Karpas-422 (cell line): ENCODE measurements around the gene NEUROG3. TPM values are rescaled to one million over a fixed set of nuclear protein-coding genes. Genes with fewer than 3 reads are reported as not detected.
A peak's percentile ranks its signal among the peaks of the same experiment; 100 is the strongest.

Experiments
- DNase-seq: peaks from one replicate; pipeline ENCODE4 v3.0.0-alpha.2; 2015
- H2AFZ ChIP-seq: fragments of 200-600 bp; sonication (generic); 2 replicates; pipeline ENCODE4 v1.6.1; 2014; ENCODE audit warnings: antibody characterized with exemption, low read length, mixed read lengths
- H3K27ac ChIP-seq: fragments of 200-600 bp; sonication (generic); 2 replicates; pipeline ENCODE4 v1.5.1; 2014; ENCODE audit warnings: mild to moderate bottlenecking, low read length, moderate library complexity
- H3K27me3 ChIP-seq: fragments of 200-600 bp; sonication (generic); 2 replicates; pipeline ENCODE4 v1.6.1; 2014; ENCODE audit warnings: low read length, mixed read lengths
- H3K36me3 ChIP-seq: fragments of 200-600 bp; sonication (generic); 2 replicates; pipeline ENCODE4 v1.6.1; 2014; ENCODE audit warnings: low read length, mixed read lengths; ENCODE audit not compliant: insufficient read depth
- H3K4me1 ChIP-seq: fragments of 200-600 bp; sonication (generic); 2 replicates; pipeline ENCODE4 v1.6.1; 2014; ENCODE audit warnings: mild to moderate bottlenecking, low read length, mixed read lengths
- H3K4me2 ChIP-seq: fragments of 200-600 bp; sonication (generic); 2 replicates; pipeline ENCODE4 v1.6.1; 2014; ENCODE audit warnings: low read length, low read depth, mild to moderate bottlenecking; ENCODE audit not compliant: poor library complexity, severe bottlenecking
- H3K4me3 ChIP-seq: fragments of 200-600 bp; sonication (generic); 2 replicates; pipeline ENCODE4 v1.5.1; 2014; ENCODE audit warnings: mild to moderate bottlenecking, antibody characterized with exemption, low read length, mixed read lengths
- H3K79me2 ChIP-seq: fragments of 200-600 bp; sonication (generic); 2 replicates; pipeline ENCODE4 v1.6.1; 2014; ENCODE audit warnings: mild to moderate bottlenecking, low read length, mixed read lengths
- H3K9ac ChIP-seq: fragments of 200-600 bp; sonication (generic); 2 replicates; pipeline ENCODE4 v1.6.0; 2014; ENCODE audit warnings: low read length
- H3K9me2 ChIP-seq: fragments of 200-600 bp; sonication (generic), shearing (Covaris generic); replicated peaks from 2 replicates; pipeline ENCODE4 v1.6.0; 2014; ENCODE audit warnings: mild to moderate bottlenecking, low read length, moderate library complexity; ENCODE audit not compliant: insufficient read depth
- H3K9me3 ChIP-seq: fragments of 300-700, 200-600 bp; sonication (generic); 2 replicates; pipeline ENCODE4 v1.6.1; 2014; ENCODE audit warnings: low read length, mixed read lengths
- H4K20me1 ChIP-seq: fragments of 200-600 bp; sonication (generic); 2 replicates; pipeline ENCODE4 v1.6.1; 2014; ENCODE audit warnings: mild to moderate bottlenecking, antibody characterized with exemption, low read length, low read depth; ENCODE audit not compliant: insufficient read depth
- total RNA-seq: library from RNA; depleted of rRNA; stranded (reverse); fragments of >200 nt; shearing (Covaris generic); gene quantifications from 2 replicates; pipeline ENCODE4 v1.2.3, GENCODE V29; 2014; ENCODE audit warnings: low replicate concordance

The NEUROG3 gene
- total RNA-seq, 1 experiment from 2014 or later = not detected

DNA sequence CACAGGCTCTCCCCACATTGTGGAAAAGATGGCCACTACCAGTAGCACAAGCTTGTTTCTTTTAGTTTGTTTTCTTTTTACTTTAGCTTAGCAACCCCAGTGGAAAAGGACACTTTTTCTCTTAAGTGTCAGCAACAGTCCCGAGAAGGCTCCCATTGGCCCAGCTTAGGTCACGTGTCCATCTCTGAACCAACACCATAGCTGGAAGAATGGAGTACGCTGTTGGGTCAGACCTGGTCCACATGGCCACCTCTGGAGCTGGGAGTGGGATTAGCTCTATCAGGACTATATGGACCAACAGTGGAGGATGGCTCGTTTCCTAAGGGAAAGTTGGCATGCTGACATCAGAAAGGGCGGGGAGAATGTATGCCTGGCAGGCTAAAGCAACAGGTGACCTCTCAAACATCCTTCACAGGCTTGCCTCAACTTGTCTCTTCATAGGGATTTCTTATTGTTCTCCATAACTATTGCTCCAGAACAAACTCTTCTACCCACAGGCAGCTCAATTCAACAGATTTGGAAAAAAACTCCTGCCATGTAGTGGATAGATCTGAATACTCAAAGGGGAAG is 27.6 kb upstream of the NEUROG3 start:
- Histone ChIP-seq H3K4me1 (no peaks in the 10 kb centered on the region), H3K4me3 (no peak overlapping the region), H3K79me2 (no peaks in the 10 kb centered on the region), H3K27me3 (no peaks in the 10 kb centered on the region), H3K9ac (no peak overlapping the region), H3K9me2 (no peaks in the 10 kb centered on the region), H3K27ac (no peak overlapping the region), H2AFZ (no peak overlapping the region), H3K4me2 (no peak overlapping the region), H3K36me3 (no peaks in the 10 kb centered on the region), H4K20me1 (no peaks in the 10 kb centered on the region), H3K9me3 (no peaks in the 10 kb centered on the region)
- no peak for DNase-seq

DNA sequence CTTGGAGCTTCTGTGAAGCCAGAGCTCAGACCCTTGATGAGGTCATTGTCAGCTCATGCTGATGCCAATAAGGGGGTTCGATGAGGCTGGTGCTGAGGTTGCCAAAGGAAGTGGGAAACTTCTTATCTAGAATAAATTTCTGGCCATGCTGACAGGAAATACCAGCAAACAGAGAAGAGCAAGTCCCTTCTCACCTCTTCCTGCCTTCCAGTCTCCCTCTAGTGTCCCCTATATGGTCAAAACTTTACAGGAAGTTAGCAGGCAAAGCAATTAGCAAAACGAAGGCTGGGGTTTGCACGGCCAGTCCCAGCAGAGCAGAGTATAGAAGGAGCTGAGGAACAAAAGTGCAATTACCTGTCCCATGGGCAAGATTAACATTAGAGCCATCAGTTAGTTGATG is 15.1 kb upstream of the NEUROG3 start:
- Histone ChIP-seq H3K27me3 (0 out of 2 replicates have a peak, but pooled peaks cover 2% of the 10 kb centered on the region), H3K4me2 (no peak overlapping the region), H3K4me1 (no peaks in the 10 kb centered on the region), H3K79me2 (no peaks in the 10 kb centered on the region), H2AFZ (no peak overlapping the region), H3K9ac (no peak overlapping the region), H3K27ac (no peak overlapping the region), H3K4me3 (no peak overlapping the region), H3K9me3 (no peaks in the 10 kb centered on the region), H3K9me2 (no peaks in the 10 kb centered on the region), H3K36me3 (no peaks in the 10 kb centered on the region), H4K20me1 (no peaks in the 10 kb centered on the region)
- peak; percentile 41 for DNase-seq

- Histone ChIP-seq H4K20me1 (no peaks in the 10 kb centered on the region), H3K4me3 (no peak overlapping the region), H3K9me3 (no peaks in the 10 kb centered on the region), H3K9ac (no peak overlapping the region), H3K4me1 (no peaks in the 10 kb centered on the region), H3K27me3 (0 out of 2 replicates have a peak, but pooled peaks cover 2% of the 10 kb centered on the region), H3K79me2 (no peaks in the 10 kb centered on the region), H3K9me2 (no peaks in the 10 kb centered on the region), H3K4me2 (no peak overlapping the region), H3K27ac (no peak overlapping the region), H3K36me3 (no peaks in the 10 kb centered on the region), H2AFZ (no peak overlapping the region)
- DNase-seq = no peak
Observed at GRCh38 chr10:69584624-69585023, 11.4 kb upstream of the NEUROG3 start.

DNA sequence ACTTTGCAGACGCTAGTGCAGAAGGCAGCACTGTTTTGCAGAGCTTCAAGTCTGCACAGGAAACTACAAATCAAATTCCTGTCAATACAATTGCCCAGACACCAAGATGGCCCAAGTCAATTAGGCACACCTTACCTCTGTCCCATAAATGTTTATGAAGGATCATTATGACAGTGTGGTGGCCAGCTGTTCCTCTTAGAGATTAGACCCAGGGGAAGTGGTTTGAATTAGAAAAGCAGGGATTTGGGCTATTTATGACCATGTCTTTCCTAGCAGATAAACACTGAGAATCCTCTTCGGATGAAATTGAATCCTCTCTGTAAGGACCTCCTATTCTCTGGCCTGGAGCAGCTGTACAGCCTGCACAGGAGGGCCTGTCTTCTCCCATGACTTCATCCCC is 9.9 kb upstream of the NEUROG3 start:
- Histone ChIP-seq H3K9me3 (no peaks in the 10 kb centered on the region), H2AFZ (no peak overlapping the region), H3K36me3 (no peaks in the 10 kb centered on the region), H3K4me2 (no peak overlapping the region), H3K79me2 (no peaks in the 10 kb centered on the region), H3K9ac (no peak overlapping the region), H4K20me1 (no peaks in the 10 kb centered on the region), H3K4me3 (no peak overlapping the region), H3K27me3 (0 out of 2 replicates have a peak, but pooled peaks cover 2% of the 10 kb centered on the region), H3K9me2 (no peaks in the 10 kb centered on the region), H3K27ac (no peak overlapping the region), H3K4me1 (no peaks in the 10 kb centered on the region)
- no peak for DNase-seq

- Histone ChIP-seq H3K9ac (no peak overlapping the region), H3K4me3 (no peak overlapping the region), H3K4me1 (no peaks in the 10 kb centered on the region), H3K4me2 (no peak overlapping the region), H3K36me3 (no peaks in the 10 kb centered on the region), H3K9me2 (no peaks in the 10 kb centered on the region), H2AFZ (no peak overlapping the region), H3K9me3 (no peaks in the 10 kb centered on the region), H3K27ac (no peak overlapping the region), H4K20me1 (no peaks in the 10 kb centered on the region), H3K27me3 (no peaks in the 10 kb centered on the region), H3K79me2 (no peaks in the 10 kb centered on the region)
- no peak for DNase-seq
Observed at GRCh38 chr10:69580435-69580834, 7.2 kb upstream of the NEUROG3 start.

GRCh38 chr10:69579464-69580060 is 6.3 kb upstream of the NEUROG3 start:
- no peaks in the 10 kb centered on the region for H4K20me1 ChIP-seq
- no peaks in the 10 kb centered on the region for H3K79me2 ChIP-seq
- no peak overlapping the region for H2AFZ ChIP-seq
- no peaks in the 10 kb centered on the region for H3K9me2 ChIP-seq
- no peak for DNase-seq
- H3K4me2 ChIP-seq = no peak overlapping the region
- no peak overlapping the region for H3K27ac ChIP-seq
- no peak overlapping the region for H3K4me3 ChIP-seq
- no peaks in the 10 kb centered on the region for H3K9me3 ChIP-seq
- no peaks in the 10 kb centered on the region for H3K4me1 ChIP-seq
- no peaks in the 10 kb centered on the region for H3K36me3 ChIP-seq
- H3K27me3 ChIP-seq = no peaks in the 10 kb centered on the region
- H3K9ac ChIP-seq = no peak overlapping the region

GRCh38 chr10:69578508-69578991 is 5.3 kb upstream of the NEUROG3 start:
- no peak overlapping the region for H2AFZ ChIP-seq
- no peak for DNase-seq
- H3K9me2 ChIP-seq = no peaks in the 10 kb centered on the region
- H3K4me3 ChIP-seq = no peak overlapping the region
- H3K9ac ChIP-seq = no peak overlapping the region
- no peaks in the 10 kb centered on the region for H3K27me3 ChIP-seq
- no peaks in the 10 kb centered on the region for H3K79me2 ChIP-seq
- no peaks in the 10 kb centered on the region for H3K4me1 ChIP-seq
- no peaks in the 10 kb centered on the region for H3K9me3 ChIP-seq
- H4K20me1 ChIP-seq = no peaks in the 10 kb centered on the region
- H3K27ac ChIP-seq = no peak overlapping the region
- H3K36me3 ChIP-seq = no peaks in the 10 kb centered on the region
- H3K4me2 ChIP-seq = no peak overlapping the region

DNA sequence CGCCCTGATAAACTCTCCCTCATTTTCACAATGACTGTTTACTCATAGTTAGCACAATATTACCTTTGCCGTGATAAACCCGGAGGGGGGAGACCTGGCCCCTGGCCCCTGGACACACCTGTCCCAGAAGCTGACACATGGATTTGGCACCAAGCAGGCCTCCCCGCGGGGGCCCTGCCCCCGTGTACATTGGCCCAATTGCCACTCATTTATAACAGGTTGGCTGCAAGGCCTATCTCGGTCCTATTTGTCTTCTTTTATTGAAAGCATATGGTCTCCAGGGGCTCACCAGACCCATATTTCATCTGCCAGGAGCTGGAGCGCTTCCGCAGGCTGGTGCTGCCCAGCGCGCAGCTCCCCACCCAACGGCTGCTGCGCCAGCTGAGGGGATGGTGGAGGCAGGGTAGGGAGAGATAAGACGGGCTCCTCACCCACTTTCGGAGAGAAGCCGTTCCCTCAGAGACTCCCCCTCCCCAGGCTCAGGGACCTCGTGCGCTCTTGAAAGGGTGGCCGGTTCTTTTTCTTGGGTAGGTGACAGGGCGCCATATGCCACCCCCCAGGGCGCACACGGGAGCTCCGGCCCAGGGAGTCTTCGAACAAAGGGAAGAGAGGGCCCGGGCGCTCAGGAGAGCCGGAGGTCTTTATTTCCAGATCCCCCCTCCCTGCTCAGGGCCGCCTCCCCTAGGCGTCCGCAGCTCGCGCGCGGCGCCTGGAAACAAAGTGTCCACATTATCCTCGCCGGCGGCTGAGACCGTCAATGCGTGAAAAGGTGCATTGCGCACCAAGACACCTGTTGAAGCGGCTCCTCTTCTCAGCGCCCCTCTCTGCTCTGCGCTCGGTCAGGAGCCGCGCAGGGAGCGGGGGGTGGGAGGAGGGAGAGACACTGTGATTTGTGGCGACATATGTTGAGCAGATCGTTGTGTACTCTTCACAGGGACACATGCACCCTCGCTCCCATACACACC is 4.3 kb upstream of the NEUROG3 start:
- no peak overlapping the region for H3K4me3 ChIP-seq
- H3K4me2 ChIP-seq = no peak overlapping the region
- no peaks in the 10 kb centered on the region for H3K36me3 ChIP-seq
- H4K20me1 ChIP-seq = no peaks in the 10 kb centered on the region
- DNase-seq = no peak
- H3K27me3 ChIP-seq = no peaks in the 10 kb centered on the region
- no peaks in the 10 kb centered on the region for H3K9me3 ChIP-seq
- H3K9me2 ChIP-seq = no peaks in the 10 kb centered on the region
- H3K9ac ChIP-seq = no peak overlapping the region
- no peaks in the 10 kb centered on the region for H3K79me2 ChIP-seq
- H3K4me1 ChIP-seq = no peaks in the 10 kb centered on the region
- H2AFZ ChIP-seq = no peak overlapping the region
- H3K27ac ChIP-seq = no peak overlapping the region
